Measurements from ENCODE around the gene ERRFI1.

The ERRFI1 gene

DNA sequence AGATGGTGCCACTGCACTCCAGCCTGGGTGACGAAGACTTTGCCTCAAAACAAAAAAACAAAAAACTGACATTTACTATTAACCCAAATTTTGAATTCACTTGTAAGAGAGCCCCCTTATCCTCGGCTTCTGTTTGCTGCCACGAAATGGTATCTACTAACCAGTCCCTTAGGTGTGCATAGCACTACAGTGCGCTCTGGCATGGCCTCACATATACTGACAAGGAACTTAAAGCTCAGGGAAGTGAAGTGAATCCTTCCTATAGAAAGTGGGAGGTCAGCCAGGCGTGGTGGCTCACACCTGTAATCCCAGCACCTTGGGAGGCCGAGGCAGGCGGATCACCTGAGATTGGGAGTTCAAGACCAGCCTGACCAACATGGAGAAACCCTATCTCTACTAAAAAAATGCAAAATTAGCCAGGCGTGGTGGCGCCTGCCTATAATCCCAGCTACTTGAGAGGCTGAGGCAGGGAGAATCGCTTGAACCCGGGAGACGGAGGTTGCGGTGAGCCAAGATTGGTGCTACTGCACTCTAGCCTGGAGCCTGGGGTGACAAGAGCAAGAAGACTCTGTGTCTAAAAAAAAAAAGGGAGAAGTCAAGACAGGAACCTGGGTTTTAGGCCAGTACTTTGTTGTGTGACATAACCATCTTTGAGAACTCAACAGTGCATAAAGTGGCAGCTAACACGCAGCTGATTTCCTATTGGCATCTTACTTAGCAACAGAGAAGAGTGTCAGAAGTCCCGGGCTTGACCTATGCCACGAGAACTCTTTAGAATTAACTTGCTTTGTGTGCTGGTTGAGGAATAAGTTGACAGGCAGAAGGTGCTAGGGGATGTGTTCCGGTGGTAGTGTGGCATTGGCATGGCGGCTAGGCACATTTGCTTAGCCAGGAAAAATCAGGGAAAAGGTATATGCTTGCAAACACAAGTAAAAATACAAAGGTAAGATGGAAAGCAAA is 16.8 kb downstream of the ERRFI1 start:
- Histone ChIP-seq H3K4me1 (ENCODE audit: control insufficient read depth, insufficient read depth, low read length) (peaks cover 36% of the 10 kb centered on the region), H3K9ac (ENCODE audit: low read depth, low read length) (no peak overlapping the region), H3K4me2 (ENCODE audit: low read length) (no peak overlapping the region), H3K36me3 (ENCODE audit: insufficient read depth, low read length) (peaks cover 55% of the 10 kb centered on the region), H3K9me3 (replicated peaks; ENCODE audit: low read length) (no peaks in the 10 kb centered on the region), H3K4me3 (ENCODE audit: low read length) (no peak overlapping the region), H3K27me3 (ENCODE audit: control insufficient read depth, insufficient read depth, low read length) (no peaks in the 10 kb centered on the region)

DNA sequence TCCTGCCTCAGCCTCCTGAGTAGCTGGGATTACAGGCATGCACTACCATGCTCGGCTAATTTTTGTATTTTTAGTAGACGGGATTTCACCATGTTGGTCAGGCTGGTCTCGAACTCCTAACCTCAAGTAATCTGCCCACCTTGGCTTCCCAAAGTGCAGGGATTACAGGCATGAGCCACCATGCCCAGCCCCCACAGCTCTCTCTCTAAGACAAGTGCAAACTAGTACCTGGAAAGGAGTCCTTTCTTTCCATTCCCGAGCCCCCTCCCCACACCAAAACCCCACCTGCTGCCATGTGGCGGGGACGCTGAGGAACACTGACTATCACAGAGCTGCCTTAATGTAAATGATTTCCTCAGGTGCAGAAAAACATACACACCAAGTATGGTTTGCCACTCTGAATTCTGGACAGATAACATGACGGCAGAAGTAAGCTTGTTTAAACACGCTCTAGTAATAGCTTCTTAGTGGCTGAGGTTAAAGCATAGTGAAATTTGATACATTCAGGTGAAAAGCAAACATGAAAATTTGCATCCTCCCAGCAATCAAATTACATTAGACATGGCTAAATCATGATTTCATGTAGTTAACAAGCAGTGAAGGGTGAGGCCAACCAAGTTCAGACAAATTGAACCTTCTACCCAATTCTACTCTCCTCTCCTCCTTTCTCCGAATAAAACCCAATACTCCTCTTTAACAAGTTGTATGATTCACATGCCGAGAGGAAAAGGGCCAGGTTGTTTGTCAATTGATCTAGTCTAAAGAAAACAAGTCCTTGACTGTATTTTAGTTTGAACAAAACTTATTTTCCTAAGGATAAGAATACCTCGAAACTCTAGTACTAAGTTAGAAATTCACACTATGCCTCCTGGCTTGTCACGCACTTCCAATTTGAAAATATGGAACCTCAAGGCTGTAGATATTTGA is 19.8 kb downstream of the ERRFI1 start:
- Histone ChIP-seq H3K4me1 (ENCODE audit: control insufficient read depth, insufficient read depth, low read length) (peaks cover 37% of the 10 kb centered on the region), H3K36me3 (ENCODE audit: insufficient read depth, low read length) (peaks cover 25% of the 10 kb centered on the region), H3K9me3 (replicated peaks; ENCODE audit: low read length) (no peaks in the 10 kb centered on the region), H3K27me3 (ENCODE audit: control insufficient read depth, insufficient read depth, low read length) (no peaks in the 10 kb centered on the region), H3K4me3 (ENCODE audit: low read length) (no peak overlapping the region), H3K9ac (ENCODE audit: low read depth, low read length) (no peak overlapping the region), H3K4me2 (ENCODE audit: low read length) (no peak overlapping the region)

DNA sequence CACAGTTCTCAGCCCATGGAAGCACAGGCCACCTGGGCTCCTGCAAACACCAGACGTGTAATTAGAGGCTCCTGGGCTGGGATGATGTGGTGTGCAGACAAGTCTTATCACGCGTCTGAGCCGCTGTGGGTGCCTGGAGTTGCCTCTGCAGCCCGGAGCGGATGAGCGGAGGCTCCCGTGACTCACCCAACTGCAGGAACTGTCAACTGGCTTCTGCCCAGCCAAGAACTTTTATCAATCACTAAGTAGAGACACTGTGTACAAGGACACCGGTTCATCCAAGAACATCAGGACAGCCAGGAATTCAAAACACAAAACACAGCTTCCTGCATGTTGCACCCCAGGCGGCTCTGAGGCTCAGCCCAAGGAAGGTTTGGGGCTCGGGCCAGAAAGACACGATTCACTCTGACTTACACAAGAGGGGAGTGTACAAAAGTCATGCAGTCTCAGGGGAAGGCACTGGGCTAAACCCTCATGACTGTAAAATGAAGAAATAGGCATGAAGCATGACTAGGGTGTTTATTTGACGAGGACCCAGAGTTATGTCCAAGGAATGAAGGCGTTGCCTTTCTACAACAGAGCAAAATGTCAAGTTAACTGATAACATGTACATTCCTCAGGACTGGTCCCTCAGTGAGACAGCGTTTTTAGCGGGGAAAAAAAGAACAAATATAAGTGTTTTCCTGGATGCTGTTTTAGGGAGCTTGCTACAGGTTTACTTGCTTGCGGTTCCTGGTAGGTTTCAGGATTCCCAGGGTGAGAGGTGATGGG is 21.1 kb downstream of the ERRFI1 start:
- H3K4me1 ChIP-seq (ENCODE audit: control insufficient read depth, insufficient read depth, low read length): peaks cover 37% of the 10 kb centered on the region
- peak overlapping the region; percentile 72 for H3K4me2 ChIP-seq (ENCODE audit: low read length)
- peaks cover 12% of the 10 kb centered on the region for H3K36me3 ChIP-seq (ENCODE audit: insufficient read depth, low read length)
- peak overlapping the region; percentile 38 for H3K4me3 ChIP-seq (ENCODE audit: low read length)
- no peaks in the 10 kb centered on the region for H3K27me3 ChIP-seq (ENCODE audit: control insufficient read depth, insufficient read depth, low read length)
- no peaks in the 10 kb centered on the region for H3K9me3 ChIP-seq (replicated peaks; ENCODE audit: low read length)
- peak overlapping the region; percentile 78 for H3K9ac ChIP-seq (ENCODE audit: low read depth, low read length)

DNA sequence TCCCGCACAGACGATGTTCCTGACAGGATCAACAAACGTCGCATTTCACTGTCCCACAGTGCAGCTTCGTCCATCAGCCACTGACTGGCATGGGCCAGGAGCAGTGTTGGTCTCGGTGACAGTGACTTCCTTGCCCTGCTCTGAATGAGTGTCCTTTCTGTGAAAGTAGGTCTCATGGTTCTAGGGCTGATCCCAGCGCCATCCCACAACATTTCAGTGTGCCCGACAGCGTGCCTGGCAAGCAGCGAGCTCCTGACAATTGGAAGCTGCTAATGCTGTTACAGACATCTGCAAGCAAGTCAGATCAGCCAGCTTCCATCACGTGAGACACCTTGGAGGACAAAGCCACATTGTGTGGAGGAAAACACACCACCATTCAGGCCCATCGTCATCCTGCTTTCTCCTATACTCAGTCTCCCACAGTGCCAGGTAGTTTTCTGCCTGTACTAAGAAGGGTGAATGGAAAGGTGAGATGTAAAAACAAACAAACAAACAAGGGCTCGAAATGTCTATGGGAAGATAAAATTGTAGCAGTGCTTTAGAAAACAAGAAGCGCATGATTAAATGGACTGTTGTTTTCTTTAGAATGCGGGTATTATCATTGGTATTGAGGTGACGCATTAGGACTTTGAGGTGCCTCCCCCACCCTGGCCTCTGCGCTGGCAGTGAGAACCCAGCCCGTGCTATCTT is 21.9 kb downstream of the ERRFI1 start:
- Histone ChIP-seq H3K36me3 (ENCODE audit: insufficient read depth, low read length) (peaks cover 4% of the 10 kb centered on the region), H3K4me3 (ENCODE audit: low read length) (peak overlapping the region; percentile 38), H3K4me2 (ENCODE audit: low read length) (peak overlapping the region; percentile 72), H3K9ac (ENCODE audit: low read depth, low read length) (peak overlapping the region; percentile 78), H3K9me3 (replicated peaks; ENCODE audit: low read length) (no peaks in the 10 kb centered on the region), H3K4me1 (ENCODE audit: control insufficient read depth, insufficient read depth, low read length) (peaks cover 37% of the 10 kb centered on the region), H3K27me3 (ENCODE audit: control insufficient read depth, insufficient read depth, low read length) (no peaks in the 10 kb centered on the region)

DNA sequence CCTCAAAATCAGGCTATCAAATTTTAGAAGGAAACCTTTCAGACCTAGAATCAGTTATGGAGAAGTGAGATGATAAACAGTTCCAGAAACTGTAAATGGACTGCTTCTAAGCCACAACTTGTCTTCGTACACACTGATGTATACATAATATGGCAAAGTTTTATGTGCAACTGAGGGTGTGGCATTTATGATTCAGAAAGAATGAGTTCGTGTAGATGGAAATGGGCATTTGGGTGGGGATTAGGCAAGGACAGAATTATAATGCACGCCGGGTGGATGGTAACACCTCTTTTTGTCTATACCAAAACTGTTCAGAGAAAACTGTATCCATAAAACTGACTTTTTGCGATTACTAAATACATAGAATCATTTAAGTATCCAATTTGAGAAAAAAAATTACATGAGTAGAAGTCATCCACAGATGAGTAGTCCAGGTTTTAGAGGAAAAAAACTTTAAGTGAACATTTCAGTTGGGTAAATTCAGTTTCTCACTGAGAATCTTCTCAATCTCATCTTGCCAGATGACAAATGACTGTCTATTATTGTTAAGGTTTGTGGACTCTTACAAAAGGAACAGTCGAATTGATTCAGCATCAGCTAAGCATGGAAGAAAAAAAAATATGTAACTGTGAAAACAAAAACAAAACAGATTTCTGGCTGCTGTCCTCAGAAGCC is 22.5 kb downstream of the ERRFI1 start:
- peak overlapping the region; percentile 72 for H3K4me2 ChIP-seq (ENCODE audit: low read length)
- no peaks in the 10 kb centered on the region for H3K27me3 ChIP-seq (ENCODE audit: control insufficient read depth, insufficient read depth, low read length)
- no peaks in the 10 kb centered on the region for H3K36me3 ChIP-seq (ENCODE audit: insufficient read depth, low read length)
- H3K4me3 ChIP-seq (ENCODE audit: low read length): peak overlapping the region; percentile 38
- no peaks in the 10 kb centered on the region for H3K9me3 ChIP-seq (replicated peaks; ENCODE audit: low read length)
- H3K9ac ChIP-seq (ENCODE audit: low read depth, low read length): peak overlapping the region; percentile 78
- peaks cover 37% of the 10 kb centered on the region for H3K4me1 ChIP-seq (ENCODE audit: control insufficient read depth, insufficient read depth, low read length)

DNA sequence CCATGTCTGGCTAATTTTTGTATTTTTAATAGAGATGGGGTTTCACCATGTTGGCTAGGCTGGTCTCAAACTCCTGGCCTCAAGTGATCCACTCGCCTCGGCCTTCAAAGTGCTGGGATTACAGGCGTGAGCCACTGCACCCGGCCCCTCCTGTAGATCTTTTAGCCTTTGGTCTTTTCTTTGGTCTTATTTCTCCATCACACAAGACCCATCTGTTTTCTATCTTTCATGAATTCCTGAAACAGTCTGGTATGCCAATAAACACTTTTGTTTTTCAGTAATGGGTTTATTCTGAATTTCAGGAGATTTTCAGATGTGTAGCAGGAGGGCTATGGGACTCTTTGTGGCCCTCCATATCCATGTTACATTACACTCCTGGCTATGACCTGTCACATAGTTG is 23.2 kb downstream of the ERRFI1 start:
- Histone ChIP-seq H3K4me1 (ENCODE audit: control insufficient read depth, insufficient read depth, low read length) (peaks cover 37% of the 10 kb centered on the region), H3K36me3 (ENCODE audit: insufficient read depth, low read length) (no peaks in the 10 kb centered on the region), H3K9ac (ENCODE audit: low read depth, low read length) (peak overlapping the region; percentile 78), H3K4me3 (ENCODE audit: low read length) (no peak overlapping the region), H3K4me2 (ENCODE audit: low read length) (no peak overlapping the region), H3K9me3 (replicated peaks; ENCODE audit: low read length) (no peaks in the 10 kb centered on the region), H3K27me3 (ENCODE audit: control insufficient read depth, insufficient read depth, low read length) (no peaks in the 10 kb centered on the region)

DNA sequence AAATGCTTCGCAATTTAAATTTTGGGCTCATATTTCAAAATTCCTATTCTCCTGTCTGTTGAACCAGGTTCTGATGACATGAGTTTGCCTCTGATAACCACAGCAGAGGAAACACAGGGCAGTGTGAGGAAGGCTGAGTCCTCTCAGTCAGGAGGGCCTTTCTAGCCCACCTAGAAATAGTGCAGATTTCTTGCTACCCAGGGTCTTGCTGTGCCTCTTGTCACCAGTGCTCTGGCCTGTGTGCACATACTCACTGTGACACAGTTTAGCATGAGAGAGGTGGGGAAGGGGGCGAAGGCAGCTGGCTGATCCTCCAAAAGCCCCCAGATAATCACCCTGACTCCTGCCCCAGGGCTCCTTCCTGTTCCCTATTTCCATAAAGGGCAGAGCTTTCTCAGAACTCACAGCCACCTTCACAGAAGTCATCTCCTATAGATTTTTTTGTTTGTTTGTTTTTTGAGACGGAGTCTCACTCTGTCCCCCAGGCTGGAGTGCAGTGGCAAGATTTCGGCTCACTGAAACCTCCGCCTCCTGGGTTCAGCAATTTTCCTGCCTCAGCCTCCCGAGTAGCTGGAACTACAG is 23.7 kb downstream of the ERRFI1 start:
- H3K9ac ChIP-seq (ENCODE audit: low read depth, low read length): no peak overlapping the region

DNA sequence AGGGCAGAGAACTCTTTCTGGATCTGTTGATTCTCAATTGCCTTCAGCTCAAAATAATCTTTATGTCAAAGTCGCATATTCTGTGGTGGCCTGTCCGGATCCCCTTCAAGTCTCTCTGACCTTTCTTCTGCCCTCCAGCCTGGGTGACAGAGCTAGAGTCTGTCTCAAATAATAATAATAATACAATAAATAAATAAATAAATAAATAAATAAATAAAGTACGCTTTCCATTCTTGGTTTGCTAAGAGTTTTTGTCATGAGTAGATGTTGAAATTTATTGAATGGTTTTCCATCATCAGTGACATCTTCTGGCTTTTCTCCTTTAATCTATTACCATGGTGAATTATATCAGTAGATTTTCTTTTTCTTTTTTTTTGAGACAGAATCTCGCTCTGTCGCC is 30.7 kb downstream of the ERRFI1 start:
- H3K4me1 ChIP-seq (ENCODE audit: control insufficient read depth, insufficient read depth, low read length): peaks cover 13% of the 10 kb centered on the region
- no peak overlapping the region for H3K4me3 ChIP-seq (ENCODE audit: low read length)
- no peaks in the 10 kb centered on the region for H3K27me3 ChIP-seq (ENCODE audit: control insufficient read depth, insufficient read depth, low read length)
- H3K4me2 ChIP-seq (ENCODE audit: low read length): no peak overlapping the region
- no peaks in the 10 kb centered on the region for H3K36me3 ChIP-seq (ENCODE audit: insufficient read depth, low read length)
- H3K9me3 ChIP-seq (replicated peaks; ENCODE audit: low read length): no peaks in the 10 kb centered on the region
- no peak overlapping the region for H3K9ac ChIP-seq (ENCODE audit: low read depth, low read length)

More for the DNA sequence above, 23.7 kb downstream of the ERRFI1 start:
- Histone ChIP-seq H3K4me2 (ENCODE audit: low read length) (no peak overlapping the region), H3K27me3 (ENCODE audit: control insufficient read depth, insufficient read depth, low read length) (no peaks in the 10 kb centered on the region), H3K4me1 (ENCODE audit: control insufficient read depth, insufficient read depth, low read length) (peaks cover 37% of the 10 kb centered on the region), H3K36me3 (ENCODE audit: insufficient read depth, low read length) (no peaks in the 10 kb centered on the region), H3K4me3 (ENCODE audit: low read length) (no peak overlapping the region), H3K9me3 (replicated peaks; ENCODE audit: low read length) (no peaks in the 10 kb centered on the region)

DNA sequence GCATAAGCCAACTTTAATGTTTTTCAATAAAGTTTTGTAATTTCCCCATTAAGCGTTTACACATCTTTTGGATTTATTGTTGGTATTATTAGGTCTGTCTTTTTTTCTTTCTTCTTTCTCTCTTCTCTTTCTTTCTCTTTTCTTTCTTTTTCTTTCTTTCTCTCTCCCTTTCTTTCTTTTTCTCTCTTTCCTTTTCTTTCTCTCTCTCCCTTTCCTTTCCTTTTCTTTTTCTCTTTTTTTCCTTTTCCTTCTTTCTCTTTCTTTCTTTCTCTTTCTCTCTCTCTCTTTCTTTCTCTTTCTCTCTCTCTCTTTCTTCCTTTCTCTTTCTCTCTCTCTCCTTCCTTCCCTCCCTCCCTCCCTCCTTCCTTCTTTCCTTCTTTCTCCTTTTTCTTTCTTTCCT is 31.3 kb downstream of the ERRFI1 start:
- Histone ChIP-seq H3K9me3 (replicated peaks; ENCODE audit: low read length) (no peaks in the 10 kb centered on the region), H3K36me3 (ENCODE audit: insufficient read depth, low read length) (no peaks in the 10 kb centered on the region), H3K4me1 (ENCODE audit: control insufficient read depth, insufficient read depth, low read length) (peaks cover 13% of the 10 kb centered on the region), H3K27me3 (ENCODE audit: control insufficient read depth, insufficient read depth, low read length) (no peaks in the 10 kb centered on the region), H3K4me2 (ENCODE audit: low read length) (no peak overlapping the region), H3K9ac (ENCODE audit: low read depth, low read length) (no peak overlapping the region), H3K4me3 (ENCODE audit: low read length) (no peak overlapping the region)
